HepG2 (cell line): ENCODE measurements around the gene C3orf38. TPM values are rescaled to one million over a fixed set of nuclear protein-coding genes. Genes with fewer than 3 reads are reported as not detected.

Source experiments
- AGO2 ChIP-seq: fragments of 200-400 bp; formaldehyde crosslinking; optimal IDR thresholded peaks from 2 replicates; pipeline ENCODE3; 2017; ENCODE audit warnings: mild to moderate bottlenecking, low read depth, low read length, moderate library complexity
- MBD4 ChIP-seq: IDR thresholded peaks from 2 replicates; pipeline ENCODE4 v1.6.1; 2012; ENCODE audit warnings: low read length, inconsistent platforms, borderline replicate concordance
- PCBP1 ChIP-seq: fragments of 200-400 bp; formaldehyde crosslinking; IDR thresholded peaks from 2 replicates; pipeline ENCODE4 v1.6.1; 2017; ENCODE audit warnings: mild to moderate bottlenecking, low read depth, low read length, borderline replicate concordance
- PPARG ChIP-seq: conservative IDR thresholded peaks from 2 replicates; pipeline ENCODE4 v1.6.1; 2016; ENCODE audit warnings: missing biosample characterization, missing genetic modification reagents
- SAP130 ChIP-seq: IDR thresholded peaks from 2 replicates; pipeline ENCODE4 v1.6.1; 2016; ENCODE audit warnings: low read depth
- ZBTB39 ChIP-seq: sonication (generic); formaldehyde crosslinking; IDR thresholded peaks from 2 replicates; pipeline ENCODE4 v1.5.0; 2020; ENCODE audit warnings: missing genetic modification reagents
- ZMYM4 ChIP-seq: sonication (generic); formaldehyde crosslinking; IDR thresholded peaks from 2 replicates; pipeline ENCODE4 v1.8.1; 2023; ENCODE audit warnings: mild to moderate bottlenecking, missing genetic modification reagents
- ZNF281 ChIP-seq: sonication (generic); formaldehyde crosslinking; IDR thresholded peaks from 2 replicates; pipeline ENCODE4 v1.4.0; 2020; ENCODE audit warnings: missing genetic modification reagents, borderline replicate concordance
- ZNF432 ChIP-seq: sonication (generic); formaldehyde crosslinking; IDR thresholded peaks from 2 replicates; pipeline ENCODE4 v1.5.0; 2020; ENCODE audit warnings: missing genetic modification reagents, mild to moderate bottlenecking, borderline replicate concordance
- ZNF503 ChIP-seq: sonication (generic); formaldehyde crosslinking; IDR thresholded peaks from 2 replicates; pipeline ENCODE4 v1.4.0; 2020; ENCODE audit warnings: missing genetic modification reagents
- ZNF512B ChIP-seq: sonication (generic); formaldehyde crosslinking; IDR thresholded peaks from 2 replicates; pipeline ENCODE4 v1.5.1; 2020; ENCODE audit warnings: missing genetic modification reagents, mild to moderate bottlenecking, borderline replicate concordance
- ZNF770 ChIP-seq: sonication (generic); formaldehyde crosslinking; IDR thresholded peaks from 2 replicates; pipeline ENCODE4 v1.5.0; 2020; ENCODE audit warnings: mild to moderate bottlenecking, missing genetic modification reagents
- ZNF775 ChIP-seq: sonication (generic); formaldehyde crosslinking; IDR thresholded peaks from 2 replicates; pipeline ENCODE4 v1.4.0; 2020; ENCODE audit warnings: missing genetic modification reagents, mild to moderate bottlenecking, moderate library complexity, borderline replicate concordance
- polyA plus RNA-seq, 8 experiments: library from polyadenylated mRNA; depleted of rRNA in 3 of 8; stranded (reverse) in 7 of 8; unstranded in 1 of 8; fragments of >200 nt; fragmentation: Illumina TruSeq in 4 of 8; extraction: Trizol in 4 of 8; gene quantifications; 2 replicates each; pipeline versions ENCODE4 v1.2.1 to v1.2.3, GENCODE V29; 2011 to 2016; ENCODE audit warnings: low read depth in 4 of 8, missing spikeins in 1 of 8, mixed read lengths in 1 of 8; ENCODE audit not compliant: insufficient read depth in 1 of 8
- total RNA-seq, 5 experiments: library from RNA; depleted of rRNA; stranded (reverse); fragments of >200 nt; fragmentation: Illumina TruSeq; extraction: Trizol; gene quantifications; 2 replicates each; pipeline ENCODE4 v1.2.3, GENCODE V29; 2016; ENCODE audit warnings: low read depth in 1 of 5

C3orf38 gene
- total and polyA plus RNA-seq, 2 of the 13 experiments (the other 11 are each of a cell fraction or from before 2014, with no cell fraction given): 6.0 to 17.5 TPM

- peak; percentile 60 for TF ChIP-seq ZNF770 (CRISPR knock-in tag)
- TF ChIP-seq ZBTB39 (CRISPR knock-in tag): no peak
- no peak for TF ChIP-seq MBD4
- peak; percentile 91 for TF ChIP-seq ZMYM4 (CRISPR knock-in tag)
- TF ChIP-seq AGO2: peak; percentile 57
- peak; percentile 93 for TF ChIP-seq SAP130 (CRISPR knock-in tag)
- peak; percentile 82; the same call in 1 of the 2 replicates for TF ChIP-seq ZNF775 (CRISPR knock-in tag)
- TF ChIP-seq PPARG (CRISPR knock-in tag): peak; percentile 45; the same call in 1 of the 2 replicates
- no peak for TF ChIP-seq ZNF512B (CRISPR knock-in tag)
- TF ChIP-seq ZNF503 (CRISPR knock-in tag): peak; percentile 5; the same call in 1 of the 2 replicates
- TF ChIP-seq ZNF432 (CRISPR knock-in tag): no peak
- no peak for TF ChIP-seq PCBP1
- no peak for TF ChIP-seq ZNF281 (CRISPR knock-in tag)
These were observed at the start of gene C3orf38 (continued) for GRCh38 chr3:88149509-88150362.
